GM20000 (cell line): ENCODE measurements around the gene ZNF398.
A peak's percentile ranks its signal among the peaks of the same experiment; 100 is the strongest.

Experiments used
- DNase-seq: peaks from one replicate; pipeline ENCODE4 v3.0.0; 2012; ENCODE audit warnings: low spot score
- TF ChIP-seq, protein P1 (sequence below): IDR thresholded peaks from 2 replicates; pipeline ENCODE4 v1.5.1; 2012; ENCODE audit warnings: mild to moderate bottlenecking, control low read depth; ENCODE audit errors: extremely low read depth, missing control alignments

Gene ZNF398

GRCh38 chr7:149209518-149210269 lies 62.4 kb downstream of the ZNF398 start:
- peak; percentile 61 for DNase-seq
- TF ChIP-seq, protein P1, sequence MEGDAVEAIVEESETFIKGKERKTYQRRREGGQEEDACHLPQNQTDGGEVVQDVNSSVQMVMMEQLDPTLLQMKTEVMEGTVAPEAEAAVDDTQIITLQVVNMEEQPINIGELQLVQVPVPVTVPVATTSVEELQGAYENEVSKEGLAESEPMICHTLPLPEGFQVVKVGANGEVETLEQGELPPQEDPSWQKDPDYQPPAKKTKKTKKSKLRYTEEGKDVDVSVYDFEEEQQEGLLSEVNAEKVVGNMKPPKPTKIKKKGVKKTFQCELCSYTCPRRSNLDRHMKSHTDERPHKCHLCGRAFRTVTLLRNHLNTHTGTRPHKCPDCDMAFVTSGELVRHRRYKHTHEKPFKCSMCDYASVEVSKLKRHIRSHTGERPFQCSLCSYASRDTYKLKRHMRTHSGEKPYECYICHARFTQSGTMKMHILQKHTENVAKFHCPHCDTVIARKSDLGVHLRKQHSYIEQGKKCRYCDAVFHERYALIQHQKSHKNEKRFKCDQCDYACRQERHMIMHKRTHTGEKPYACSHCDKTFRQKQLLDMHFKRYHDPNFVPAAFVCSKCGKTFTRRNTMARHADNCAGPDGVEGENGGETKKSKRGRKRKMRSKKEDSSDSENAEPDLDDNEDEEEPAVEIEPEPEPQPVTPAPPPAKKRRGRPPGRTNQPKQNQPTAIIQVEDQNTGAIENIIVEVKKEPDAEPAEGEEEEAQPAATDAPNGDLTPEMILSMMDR = peak; percentile 42

DNA sequence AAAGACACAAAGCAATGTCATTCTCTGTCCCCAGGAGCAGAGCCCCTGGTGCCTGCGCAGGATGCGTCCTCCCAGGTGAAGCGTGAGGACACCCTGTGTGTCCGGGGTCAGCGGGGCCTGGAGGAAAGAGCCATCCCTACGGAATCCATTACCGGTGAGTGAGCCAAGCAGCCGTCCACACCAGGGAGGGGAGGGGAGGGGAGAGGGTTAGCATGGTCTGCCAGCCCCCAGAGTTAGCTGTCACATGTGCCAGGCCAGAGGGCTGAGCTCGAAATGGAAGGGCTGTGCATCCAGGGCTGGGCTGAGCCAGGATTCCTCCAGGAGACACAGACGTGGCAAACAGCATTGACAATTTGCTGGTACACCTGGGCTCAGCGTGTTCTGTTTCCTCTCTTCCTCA lies 63.3 kb downstream of the ZNF398 start:
- no peak for DNase-seq
- TF ChIP-seq, protein P1 = no peak

- TF ChIP-seq, protein P1 = no peak
- no peak for DNase-seq
These were observed 66.9 kb downstream of the ZNF398 start for GRCh38 chr7:149214020-149214720.

DNA sequence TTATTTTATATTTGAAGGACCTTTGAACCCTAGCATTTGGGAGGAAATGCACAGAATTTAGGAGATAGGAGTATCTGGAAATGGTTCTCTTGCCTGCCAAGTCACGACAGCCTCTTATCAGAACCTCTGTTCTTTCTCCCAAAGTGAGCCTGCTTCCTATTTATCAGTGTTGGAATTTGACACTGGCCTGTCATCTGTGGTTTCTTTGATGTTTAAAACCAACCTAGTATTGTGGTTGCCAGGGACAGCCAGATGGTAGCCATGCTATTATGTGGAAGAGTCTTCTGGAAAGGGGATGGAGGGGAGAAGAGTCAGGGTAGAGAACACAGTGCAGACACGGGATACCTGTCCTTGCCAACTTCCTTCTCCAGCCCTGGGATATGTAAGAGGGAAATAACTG lies 69.1 kb downstream of the ZNF398 start:
- no peak for DNase-seq

DNA sequence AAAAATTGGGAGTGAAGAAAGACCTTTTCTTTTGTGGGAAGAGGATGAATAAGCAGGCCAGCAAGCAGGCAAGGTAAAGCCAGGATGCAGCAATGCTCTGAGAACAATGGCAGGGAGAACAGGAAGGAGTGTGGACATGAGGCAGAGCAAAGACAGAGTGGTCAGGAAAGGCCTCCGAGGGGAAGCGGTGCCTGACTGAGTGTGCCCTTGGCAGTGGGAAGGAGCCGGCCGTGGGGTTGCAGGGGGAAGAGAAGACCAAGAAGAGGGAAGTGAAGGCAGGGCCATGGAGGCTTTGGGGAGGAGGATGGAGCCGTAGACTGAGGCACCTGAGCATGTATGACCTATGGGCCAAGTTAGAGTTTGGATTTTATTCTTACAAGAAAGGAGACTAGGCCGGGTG lies 70.3 kb downstream of the ZNF398 start:
- TF ChIP-seq, protein P1 = no peak
- no peak for DNase-seq

More for the DNA sequence above, 69.1 kb downstream of the ZNF398 start:
- TF ChIP-seq, protein P1 = no peak

DNA sequence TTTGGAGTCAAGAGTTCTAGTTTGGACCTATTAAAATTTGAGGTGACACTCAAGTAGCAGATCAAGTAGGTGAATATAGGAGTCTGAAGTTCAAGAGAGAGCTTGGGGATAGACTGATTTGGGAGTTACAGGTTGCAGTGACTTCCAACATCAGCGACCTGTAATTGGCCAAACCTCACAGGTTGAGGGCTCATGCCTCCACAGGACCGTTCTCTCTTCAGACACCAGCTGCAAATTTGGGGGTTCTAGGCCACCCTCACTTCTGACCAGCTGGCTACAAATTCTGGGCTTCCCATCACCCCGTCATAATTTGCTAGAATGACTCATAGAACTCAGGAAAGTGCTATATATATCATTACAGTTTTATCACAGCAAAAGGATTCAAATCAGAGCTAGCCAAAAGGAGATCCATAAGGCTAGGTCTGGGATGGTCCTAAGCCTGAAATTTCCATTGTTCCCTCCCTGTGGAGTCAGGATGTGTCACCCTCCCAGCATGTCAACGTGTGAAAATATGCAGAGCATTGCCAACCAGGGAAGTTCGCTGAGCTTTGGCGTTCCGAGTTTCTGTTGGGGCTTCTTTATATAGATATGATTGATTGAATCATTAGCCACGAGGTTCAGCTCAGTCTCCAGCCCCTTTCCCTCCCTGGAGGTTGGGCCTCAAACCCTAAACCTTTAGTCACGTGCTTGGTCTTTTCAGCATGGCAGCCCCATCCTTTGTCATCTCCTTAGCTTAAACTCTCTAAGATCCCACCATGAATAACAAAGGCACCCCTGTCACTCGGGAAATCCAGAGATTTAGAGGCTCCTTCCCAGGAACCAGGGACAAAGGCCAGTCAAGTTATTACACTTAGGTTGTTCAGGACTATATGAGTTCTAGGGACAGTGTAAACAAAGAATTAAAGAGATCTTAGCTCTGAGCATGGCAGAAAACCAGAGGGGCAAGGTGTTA lies 71.5 kb downstream of the ZNF398 start:
- DNase-seq = no peak
- TF ChIP-seq, protein P1 = no peak
